ENCODE data around the gene A4GALT. TPM values are rescaled to one million over a fixed set of nuclear protein-coding genes. Genes with fewer than 3 reads are reported as not detected.

The A4GALT gene
- total and polyA plus RNA-seq, 8 donors: 2.7 to 13.2 (median 4.7) TPM

DNA sequence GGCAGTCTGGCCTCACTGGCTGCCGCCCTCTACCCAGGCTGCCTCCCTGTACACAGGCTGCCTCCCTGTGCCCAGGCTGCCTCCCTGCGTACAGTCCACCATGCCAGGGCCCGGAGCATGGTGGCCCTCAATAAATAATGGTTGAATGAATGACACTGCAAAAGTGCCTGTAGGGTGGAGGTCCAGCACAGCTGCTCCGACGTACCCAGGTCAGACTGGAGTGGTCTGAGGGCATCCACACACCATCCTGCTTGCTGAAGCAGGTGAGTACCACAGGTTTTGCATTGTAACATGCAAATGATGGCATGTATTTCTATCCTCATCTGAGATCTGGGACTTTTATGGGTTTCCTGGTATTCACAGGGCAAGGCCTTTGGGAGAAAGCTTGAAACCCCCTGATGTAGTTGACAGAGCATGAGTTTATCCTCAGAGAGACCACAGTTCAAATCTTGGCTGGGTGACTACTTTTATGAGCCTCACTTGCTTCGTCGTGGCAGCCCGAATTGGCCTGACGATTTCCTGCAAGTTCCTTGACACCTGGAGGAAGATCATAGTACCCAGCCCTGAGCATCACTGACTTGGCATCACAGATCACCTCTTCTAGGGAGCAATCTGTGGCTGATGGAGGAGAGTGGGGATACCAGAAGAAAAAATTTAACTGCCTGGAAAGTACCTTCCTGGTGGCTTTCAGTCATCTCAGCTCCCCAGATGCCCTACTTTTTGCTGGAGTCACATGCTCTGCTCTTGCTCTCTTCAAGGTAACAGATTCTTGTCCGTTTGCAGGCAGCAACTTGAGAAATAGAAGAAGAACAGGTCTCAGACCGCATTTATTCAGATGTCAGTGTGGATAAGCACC, 55.5 kb downstream of the A4GALT start:
- intact Hi-C loops (cut with DNase I): loop anchor here in 1 of 3 donors (10.0 kb wide), 1 partner anchor 120 kb away; no protein-coding TSS in a partner anchor
- Histone ChIP-seq H3K27me3 (no peaks in the 10 kb centered on the region), H3K4me3 (no peak overlapping the region), H3K27ac (no peak overlapping the region), H3K4me1 (no peaks in the 10 kb centered on the region), H3K9me3 (no peaks in the 10 kb centered on the region), H3K36me3 (no peaks in the 10 kb centered on the region)
- TF ChIP-seq, protein P1, sequence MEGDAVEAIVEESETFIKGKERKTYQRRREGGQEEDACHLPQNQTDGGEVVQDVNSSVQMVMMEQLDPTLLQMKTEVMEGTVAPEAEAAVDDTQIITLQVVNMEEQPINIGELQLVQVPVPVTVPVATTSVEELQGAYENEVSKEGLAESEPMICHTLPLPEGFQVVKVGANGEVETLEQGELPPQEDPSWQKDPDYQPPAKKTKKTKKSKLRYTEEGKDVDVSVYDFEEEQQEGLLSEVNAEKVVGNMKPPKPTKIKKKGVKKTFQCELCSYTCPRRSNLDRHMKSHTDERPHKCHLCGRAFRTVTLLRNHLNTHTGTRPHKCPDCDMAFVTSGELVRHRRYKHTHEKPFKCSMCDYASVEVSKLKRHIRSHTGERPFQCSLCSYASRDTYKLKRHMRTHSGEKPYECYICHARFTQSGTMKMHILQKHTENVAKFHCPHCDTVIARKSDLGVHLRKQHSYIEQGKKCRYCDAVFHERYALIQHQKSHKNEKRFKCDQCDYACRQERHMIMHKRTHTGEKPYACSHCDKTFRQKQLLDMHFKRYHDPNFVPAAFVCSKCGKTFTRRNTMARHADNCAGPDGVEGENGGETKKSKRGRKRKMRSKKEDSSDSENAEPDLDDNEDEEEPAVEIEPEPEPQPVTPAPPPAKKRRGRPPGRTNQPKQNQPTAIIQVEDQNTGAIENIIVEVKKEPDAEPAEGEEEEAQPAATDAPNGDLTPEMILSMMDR (IDR thresholded peaks at IDR 0.05): no peak
- WGBS, 2 donors: 71 to 80% methylated on average over 11 of the region's 11 CpGs
- ATAC-seq: no peak
- no peak for FAIRE-seq
- no peak for DNase-seq

DNA sequence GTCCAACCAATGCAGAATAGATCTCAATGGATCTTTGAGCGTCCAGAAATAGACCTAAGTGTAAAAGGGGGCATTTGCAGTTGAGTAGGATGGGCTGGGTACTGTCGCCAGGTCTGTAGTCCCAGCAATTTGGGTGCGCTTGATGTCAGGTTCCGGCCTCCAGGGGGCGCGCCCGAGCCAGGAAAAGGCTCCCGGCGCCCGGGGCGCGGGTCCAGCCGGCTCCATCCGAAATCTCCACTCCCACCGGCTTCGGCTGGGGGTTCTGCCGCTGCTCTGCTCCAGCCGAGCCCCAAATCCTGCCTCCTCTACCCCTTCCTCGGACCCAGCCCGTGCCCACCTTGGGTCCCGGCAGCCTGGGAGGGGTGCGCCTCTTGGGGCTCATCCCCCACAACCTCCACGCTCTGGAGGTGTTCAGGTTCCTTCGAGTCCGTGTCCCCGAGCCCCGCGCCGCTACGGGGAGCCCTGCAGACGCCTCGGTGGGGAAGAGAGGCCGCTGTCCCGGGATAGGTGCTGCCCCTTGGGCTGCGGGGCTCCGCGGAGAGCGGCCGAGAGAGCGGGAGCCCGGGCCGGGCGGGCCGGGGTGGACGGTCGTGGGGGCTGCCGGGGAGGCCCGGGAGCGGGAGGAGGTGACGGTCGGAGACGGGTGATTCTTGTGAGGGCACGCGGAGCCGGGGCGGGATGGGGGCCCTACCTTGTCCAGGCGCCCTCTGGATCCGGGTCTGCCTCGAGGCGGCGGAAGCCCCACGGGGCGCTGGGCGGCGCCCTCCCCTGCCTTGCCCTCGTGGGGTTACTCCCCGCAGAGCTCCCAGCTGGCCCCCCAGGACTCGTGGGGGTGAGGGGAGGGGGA, 58.5 kb downstream of the A4GALT start:
- Histone ChIP-seq H3K36me3 (no peaks in the 10 kb centered on the region), H3K9me3 (no peaks in the 10 kb centered on the region), H3K27ac (no peak overlapping the region), H3K27me3 (no peaks in the 10 kb centered on the region), H3K4me1 (no peaks in the 10 kb centered on the region), H3K4me3 (peak overlapping the region; percentile 23 to 48 (median 38))
- ATAC-seq (peak; percentile 88 to 97 (median 96)), FAIRE-seq (no peak), DNase-seq (peak; percentile 67 to 97 (median 84))
- TF ChIP-seq, protein P1 (IDR thresholded peaks at IDR 0.05): peak; percentile 69 to 84 (median 76)
- intact Hi-C loops (cut with DNase I): loop anchor here in 1 of 3 donors (10.0 kb wide), 1 partner anchor 123 kb away; no protein-coding TSS in a partner anchor
- WGBS, 2 donors: 3 to 7% methylated on average over 40 to 68 of the region's 68 CpGs

DNA sequence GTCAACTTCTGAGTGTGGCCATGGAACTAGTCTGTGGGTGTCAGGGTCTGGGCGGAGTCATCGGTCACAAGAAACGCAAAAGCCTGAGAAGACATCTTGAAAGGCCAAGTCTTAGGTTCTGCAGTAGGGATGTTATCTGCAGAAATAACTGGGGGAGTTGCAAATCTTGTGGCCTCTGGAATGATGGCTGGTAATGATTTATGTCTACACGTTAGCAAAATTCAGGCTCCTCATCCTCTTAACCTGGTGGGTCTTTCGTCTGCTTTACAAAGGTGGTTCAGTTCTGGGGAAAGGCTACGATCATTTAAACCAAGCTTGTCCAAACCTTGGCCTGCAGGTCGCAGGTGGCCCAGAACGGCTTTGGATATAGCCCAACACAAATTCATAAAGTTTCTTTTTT, 64.1 kb downstream of the A4GALT start:
- H3K27ac ChIP-seq: no peak overlapping the region
- H3K9me3 ChIP-seq: no peaks in the 10 kb centered on the region
- intact Hi-C loops (cut with DNase I): no loop called here
- H3K4me3 ChIP-seq: no peak overlapping the region
- TF ChIP-seq, protein P1 (IDR thresholded peaks at IDR 0.05): no peak
- FAIRE-seq (no peak), DNase-seq (no peak), ATAC-seq (no peak)
- no peaks in the 10 kb centered on the region for H3K4me1 ChIP-seq
- H3K36me3 ChIP-seq: no peaks in the 10 kb centered on the region
- no peaks in the 10 kb centered on the region for H3K27me3 ChIP-seq
- 88 to 93% methylated on average over 8 of the region's 8 CpGs for WGBS, 2 donors

DNA sequence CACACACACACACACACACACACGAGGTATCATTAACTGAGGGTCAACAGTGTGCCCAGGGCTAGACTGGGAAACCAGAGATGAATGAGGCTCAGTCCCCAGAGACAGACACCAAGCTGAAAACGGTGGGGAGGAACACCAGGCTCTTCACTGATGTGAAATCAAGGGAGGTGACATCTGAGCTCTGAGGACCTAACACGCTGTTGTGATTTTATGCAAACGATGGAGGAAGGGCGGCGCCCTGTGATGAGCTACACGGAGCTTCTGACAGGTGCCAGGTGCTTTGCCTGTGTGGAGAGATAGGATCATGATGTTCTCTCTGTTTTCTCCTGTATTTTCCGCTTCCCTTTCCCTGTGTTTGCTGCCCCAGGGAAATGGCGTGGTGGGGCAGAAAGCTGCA, 65.0 kb downstream of the A4GALT start:
- Histone ChIP-seq H3K9me3 (no peaks in the 10 kb centered on the region), H3K27me3 (no peaks in the 10 kb centered on the region), H3K27ac (no peak overlapping the region), H3K36me3 (no peaks in the 10 kb centered on the region), H3K4me3 (no peak overlapping the region), H3K4me1 (no peaks in the 10 kb centered on the region)
- intact Hi-C loops (cut with DNase I): no loop called here
- DNase-seq (no peak), FAIRE-seq (no peak), ATAC-seq (peak in 1 of 4 donors; percentile 68)
- 58 to 69% methylated on average over 9 of the region's 9 CpGs for WGBS, 2 donors
- TF ChIP-seq, protein P1 (IDR thresholded peaks at IDR 0.05): no peak

Data from pancreas (tissue), 10 donors.